Stimulated activated CD4-positive, alpha-beta T cell treated with anti-CD3 and anti-CD28 coated beads, Interleukin-15, amount 100 ng/mL, for 24 hours (primary cell): ENCODE measurements around the gene ICAM2.
A peak's percentile ranks its signal among the peaks of the same experiment; 100 is the strongest.

Experiments used
- DNase-seq: peaks from one replicate; pipeline ENCODE4 v3.0.0-alpha.2; 2020

The ICAM2 gene

DNA sequence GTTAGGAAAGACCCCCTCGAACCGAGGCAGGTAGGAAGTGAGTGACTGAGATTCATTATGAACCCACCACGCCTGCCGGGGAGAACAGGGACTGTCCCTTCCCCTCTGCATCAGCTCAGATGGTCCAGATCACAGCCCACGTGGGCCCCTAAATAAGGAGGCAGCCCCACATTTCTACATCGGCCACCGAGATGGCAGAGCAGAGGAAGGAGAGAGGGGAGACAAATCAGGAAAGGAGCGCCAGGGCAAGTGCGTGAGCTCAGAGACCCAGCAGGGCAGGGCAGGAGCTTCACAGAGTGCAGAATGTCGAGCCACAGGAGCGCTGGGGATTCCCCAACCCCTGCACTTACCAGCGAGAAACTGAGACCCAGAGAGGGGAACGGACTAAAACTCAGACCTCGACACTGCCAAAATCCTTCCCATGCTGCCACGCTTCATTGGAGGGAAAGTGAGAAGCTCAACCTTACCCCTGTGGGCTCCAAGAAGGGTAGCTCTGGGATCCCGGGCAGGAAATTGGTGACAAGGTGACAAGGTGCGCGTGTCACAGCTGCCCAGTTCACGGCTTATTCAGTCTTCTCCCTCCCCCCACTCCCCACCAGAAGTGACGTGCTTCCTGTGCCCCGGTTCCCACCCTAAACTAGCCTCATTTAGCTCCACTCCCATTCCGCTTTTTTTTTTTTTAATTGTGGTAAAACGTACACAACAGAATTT lies at the start of gene ICAM2:
TSS of gene ICAM2 (minus strand) at position 578 of the 711 bp plus-strand sequence. CDS start 13,942 bp downstream, outside the sequence.
- peak; percentile 89 for DNase-seq

DNA sequence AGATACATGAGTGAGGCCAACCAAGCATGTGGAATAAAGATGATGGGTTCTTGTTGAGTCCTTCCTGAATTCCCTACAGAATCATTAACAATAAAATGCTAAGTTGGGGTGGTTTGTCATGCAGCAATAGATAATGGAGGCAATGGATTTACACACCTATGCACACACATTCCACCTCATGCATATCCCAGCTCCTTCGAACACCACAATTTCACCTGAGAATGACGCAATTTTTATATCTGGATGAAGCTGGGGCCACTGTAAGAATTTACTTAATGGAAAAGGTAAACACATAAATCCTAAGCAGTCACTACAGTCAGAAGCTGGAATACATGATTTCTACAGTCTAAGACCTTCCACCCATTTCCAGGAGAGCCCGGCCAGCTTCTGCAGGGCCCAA lies 49.8 kb upstream of the ICAM2 start:
- DNase-seq = no peak

- no peak for DNase-seq
Measured at GRCh38 chr17:64069143-64069542, 48.7 kb upstream of the ICAM2 start.

GRCh38 chr17:64067657-64068056 lies 47.2 kb upstream of the ICAM2 start:
- no peak for DNase-seq

DNA sequence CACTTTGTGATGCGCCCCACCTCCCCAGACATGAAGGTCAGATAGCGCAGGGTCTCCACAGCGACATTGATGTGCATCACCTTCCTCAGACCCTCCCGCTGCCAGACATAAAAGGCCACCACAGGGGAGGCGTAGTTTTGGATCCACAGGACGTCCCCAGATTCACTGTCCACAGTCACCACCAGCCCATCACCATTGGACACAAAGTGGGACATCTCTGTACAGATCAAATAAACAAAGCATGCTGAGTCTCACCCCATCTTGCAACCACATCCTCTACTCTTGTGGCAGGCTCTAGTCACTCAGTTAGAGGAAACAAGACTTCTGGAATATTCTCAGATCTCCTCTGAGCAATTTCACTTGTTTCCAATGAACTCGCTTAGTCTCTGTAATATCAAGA lies 46.3 kb upstream of the ICAM2 start:
- DNase-seq = no peak

DNA sequence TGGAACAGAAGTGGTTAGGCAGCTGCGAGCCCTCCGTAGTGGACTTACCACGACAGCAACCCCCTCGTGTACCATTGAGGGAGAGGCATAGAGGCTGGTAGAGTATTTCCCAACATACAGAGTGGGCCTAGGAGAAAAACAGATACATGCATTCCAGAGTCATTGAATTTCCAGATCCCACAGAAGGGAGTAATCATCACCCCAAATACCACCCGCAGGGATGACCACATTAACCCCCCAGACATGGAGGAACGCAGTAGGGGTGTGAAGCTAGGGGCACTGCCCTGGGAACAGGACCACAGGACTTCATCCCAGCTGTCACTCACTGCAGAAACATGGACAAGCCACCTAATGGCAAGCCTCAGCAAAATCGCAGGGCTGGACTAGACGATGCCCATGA lies 44.7 kb upstream of the ICAM2 start:
- no peak for DNase-seq

DNA sequence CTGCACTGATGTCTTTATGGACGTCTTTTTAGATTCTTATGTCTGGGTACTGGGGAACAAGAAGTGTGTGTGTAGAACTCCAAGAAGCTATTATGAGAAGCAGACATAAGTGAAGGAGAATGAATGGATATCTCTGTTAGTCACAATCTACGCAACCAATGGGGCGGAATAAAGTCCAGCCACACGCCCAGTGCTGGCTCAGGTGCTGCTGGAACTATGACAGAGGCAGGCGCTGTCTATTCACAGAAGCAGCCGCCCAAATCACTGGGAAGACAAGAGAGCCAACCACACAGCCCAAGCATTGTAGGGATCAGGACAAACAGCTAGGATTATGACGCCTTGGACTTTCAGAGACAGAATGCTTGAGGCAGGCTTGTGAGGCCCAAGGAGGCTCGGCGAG lies 43.9 kb upstream of the ICAM2 start:
- no peak for DNase-seq

DNA sequence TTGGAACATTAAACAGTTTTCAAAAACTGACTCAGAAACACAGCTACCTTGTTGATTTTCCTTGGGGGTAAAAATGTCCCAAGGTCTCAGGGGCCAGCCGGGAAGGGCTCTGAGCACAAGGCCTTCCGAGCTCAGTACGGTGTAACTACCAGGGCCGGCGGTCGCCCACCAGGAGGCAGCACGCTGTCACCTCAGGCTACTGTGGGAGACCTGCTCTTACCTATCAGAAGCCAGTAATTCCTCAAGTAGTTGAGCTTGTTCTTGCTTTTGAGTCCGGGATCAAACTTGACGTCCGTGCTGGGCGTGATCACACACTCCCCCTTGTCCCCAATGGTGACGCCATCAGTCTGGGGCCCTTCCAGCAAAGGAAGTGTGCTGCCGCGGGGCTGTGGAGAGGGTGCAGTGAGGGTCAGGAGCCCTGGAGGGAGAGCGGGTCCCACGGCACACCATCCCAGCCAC lies 43.4 kb upstream of the ICAM2 start:
- DNase-seq = peak; percentile 59

DNA sequence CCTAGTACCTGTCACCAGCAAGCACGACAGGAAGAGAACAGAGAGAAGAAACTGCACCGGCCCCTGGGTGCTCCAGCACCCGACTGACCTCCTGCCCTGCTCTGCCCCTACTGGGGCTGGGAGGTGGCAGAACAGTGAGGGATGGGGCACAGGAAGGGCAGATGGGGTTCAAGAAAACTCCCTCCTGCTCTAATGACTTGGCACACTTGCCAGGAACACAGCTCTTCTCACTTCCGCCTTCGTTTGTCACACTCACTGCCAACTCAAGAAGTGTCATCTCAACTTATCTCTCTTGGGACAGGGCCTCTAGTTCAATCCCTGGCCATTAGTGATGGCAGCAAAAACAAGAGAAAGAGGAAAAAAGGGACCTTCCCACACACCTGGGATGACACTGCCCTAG lies 42.7 kb upstream of the ICAM2 start:
- DNase-seq = no peak

- DNase-seq = peak; percentile 49
Measured at GRCh38 chr17:64061178-64061898, 40.9 kb upstream of the ICAM2 start.

- DNase-seq = no peak
Measured at GRCh38 chr17:64060331-64060730, 39.9 kb upstream of the ICAM2 start.

GRCh38 chr17:64059756-64060155 lies 39.3 kb upstream of the ICAM2 start:
- DNase-seq = no peak

GRCh38 chr17:64058621-64059020 lies 38.2 kb upstream of the ICAM2 start:
- no peak for DNase-seq

GRCh38 chr17:64057701-64058263 lies 37.3 kb upstream of the ICAM2 start:
- DNase-seq = no peak

DNA sequence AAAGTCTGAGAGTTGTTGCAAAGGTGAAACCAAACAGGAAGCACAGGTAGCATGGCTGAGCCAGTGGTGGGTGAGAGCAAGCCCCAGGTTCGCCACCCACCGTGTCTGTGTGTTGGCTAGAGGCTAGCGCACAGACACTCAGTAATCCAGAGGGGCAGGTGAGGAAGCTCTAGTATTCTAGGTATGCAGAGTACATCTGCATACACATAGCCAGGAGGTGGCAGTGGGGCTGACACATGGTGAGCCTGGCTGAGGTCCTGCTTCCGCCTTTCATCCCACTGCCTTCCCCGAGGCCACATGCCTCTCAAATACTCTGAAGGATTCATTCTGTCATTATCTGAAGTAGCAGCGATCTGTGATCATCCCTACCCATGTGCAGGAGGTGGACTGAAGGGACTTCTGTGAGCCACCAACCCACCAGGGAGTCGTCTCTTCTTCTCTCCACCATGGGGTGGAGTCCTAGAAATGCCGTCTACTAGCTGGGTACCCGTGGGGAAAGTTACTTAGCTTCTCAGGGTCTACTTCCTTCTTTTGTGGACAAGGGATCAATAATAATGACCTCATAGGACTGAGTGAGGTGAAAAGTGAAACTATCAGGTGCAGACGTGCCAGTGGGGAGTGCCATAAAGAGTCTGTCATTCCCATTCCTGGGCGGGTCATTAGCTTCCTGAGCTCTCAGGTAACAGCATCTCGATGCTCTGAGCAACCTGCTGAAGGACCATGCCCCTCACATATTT lies 36.0 kb upstream of the ICAM2 start:
- no peak for DNase-seq

DNA sequence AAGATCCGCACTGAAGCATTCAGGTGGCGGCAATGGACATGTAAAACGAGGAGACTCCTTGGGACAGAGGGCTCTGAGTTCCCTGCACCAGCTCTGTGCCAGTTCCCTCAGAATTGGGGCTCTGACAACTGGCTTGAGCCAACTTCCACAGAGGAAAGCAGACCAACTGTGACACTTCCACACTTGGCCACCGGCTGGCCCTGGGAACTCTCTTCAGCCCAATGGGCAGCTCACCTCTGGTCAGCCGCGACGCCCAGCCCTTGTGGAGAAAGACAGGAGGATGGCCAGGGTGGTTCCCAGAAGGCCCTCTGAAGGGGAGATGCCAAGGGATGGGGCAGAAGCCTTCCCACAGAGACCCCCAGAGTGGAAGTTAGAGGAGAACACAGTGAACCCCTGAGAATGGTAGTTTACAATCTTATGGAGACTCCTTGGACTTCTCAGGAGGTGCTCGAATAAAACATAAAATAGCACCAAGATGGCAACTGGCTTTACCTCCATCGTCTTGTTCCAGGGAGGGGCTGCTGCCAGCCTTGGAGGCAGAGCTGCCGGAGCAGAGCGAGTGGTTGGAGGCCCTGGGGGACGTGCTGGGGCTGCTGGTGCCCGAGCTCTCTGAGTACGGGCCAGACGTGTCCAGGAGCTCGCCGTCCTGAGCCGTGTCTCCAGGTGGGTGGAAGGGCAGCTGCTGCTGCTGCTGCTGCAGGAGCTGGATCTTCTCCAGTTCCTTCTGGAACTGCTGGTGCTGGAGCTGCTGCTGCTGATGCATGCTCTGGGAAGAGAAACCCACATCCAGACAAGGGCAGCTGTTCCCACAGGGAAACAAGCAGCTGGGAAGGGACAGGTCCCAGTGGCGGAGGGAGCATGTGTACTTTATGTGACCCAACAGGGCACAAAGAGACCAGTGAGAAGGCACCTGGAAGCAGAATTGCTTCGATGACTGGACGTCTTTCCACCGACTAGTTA lies 35.0 kb upstream of the ICAM2 start:
- DNase-seq = no peak

DNA sequence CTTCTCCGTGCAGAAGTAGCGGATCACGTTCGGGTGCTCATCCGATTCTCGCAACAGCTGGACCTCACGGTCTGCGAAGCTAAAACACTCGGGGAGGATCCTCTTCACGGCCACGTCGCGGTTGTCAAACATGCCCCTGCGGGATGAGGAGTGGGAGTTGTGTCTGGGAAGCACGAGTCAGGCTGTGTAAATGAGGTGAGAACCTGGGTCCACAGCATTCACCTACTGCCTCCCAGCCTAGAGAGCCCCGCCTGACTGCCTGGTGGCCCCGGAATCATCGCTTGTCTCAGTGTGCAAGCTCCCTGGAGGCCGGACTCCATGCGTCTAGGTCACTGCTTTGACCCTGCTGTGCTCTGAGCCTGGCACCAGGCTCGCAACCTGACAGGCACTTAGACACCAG lies 33.9 kb upstream of the ICAM2 start:
- DNase-seq = no peak

- DNase-seq = no peak
Measured at GRCh38 chr17:64053101-64053500, 32.7 kb upstream of the ICAM2 start.

- no peak for DNase-seq
Measured at GRCh38 chr17:64051153-64051552, 30.7 kb upstream of the ICAM2 start.

DNA sequence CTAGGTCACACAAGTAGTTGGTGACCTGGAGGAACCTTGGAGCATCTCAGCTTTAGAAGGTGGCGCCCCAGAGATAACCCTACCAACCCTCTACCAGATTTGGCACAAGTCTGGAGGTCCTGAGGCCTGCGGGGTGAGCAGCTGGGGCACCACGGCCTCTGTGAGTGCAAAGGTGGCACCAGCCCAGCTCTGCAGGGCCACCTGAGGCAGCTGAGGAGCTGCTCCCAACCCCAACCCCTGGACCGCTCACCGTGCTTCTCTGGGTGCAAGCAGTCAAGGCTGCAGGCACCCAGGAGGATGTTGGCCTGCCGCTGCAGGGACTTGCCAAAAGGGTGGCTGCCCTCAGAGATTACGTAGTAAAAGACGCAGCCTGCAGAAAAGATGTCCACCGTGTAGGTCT lies 28.4 kb upstream of the ICAM2 start:
- no peak for DNase-seq

DNA sequence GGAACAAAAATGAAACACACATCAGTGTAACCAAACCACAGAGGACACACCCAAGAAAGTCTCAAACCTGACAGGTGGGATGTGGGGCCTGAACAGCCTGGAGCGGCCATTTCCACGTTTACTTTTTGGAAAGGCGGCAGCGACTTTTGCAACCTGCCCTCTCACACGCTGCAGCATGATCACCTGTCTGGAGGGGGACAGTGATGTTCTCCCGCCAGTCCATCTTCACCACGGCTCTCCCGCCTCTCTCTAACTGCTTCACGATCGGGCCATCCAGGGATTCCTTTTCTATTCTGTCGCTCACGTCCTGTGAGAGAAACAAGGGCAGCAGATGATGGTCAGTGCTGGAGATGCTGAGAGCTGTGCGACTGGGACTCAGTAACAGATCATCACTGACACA lies 24.7 kb upstream of the ICAM2 start:
- DNase-seq = no peak
